ENCODE measurements around the gene DRC3. TPM values are rescaled to one million over a fixed set of nuclear protein-coding genes. Genes with fewer than 3 reads are reported as not detected.

Gene DRC3
- polyA plus RNA-seq, 1 donor from 2014 or later, result 1.9 TPM

GRCh38 chr17:18041776-18042175 is 69.1 kb downstream of the DRC3 start:
- TF ChIP-seq CTCF (IDR thresholded peaks at IDR 0.05; ENCODE audit: poor library complexity, severe bottlenecking) (no peak), POLR2AphosphoS5 (IDR thresholded peaks at IDR 0.05) (no peak), MXI1 (conservative IDR thresholded peaks at IDR 0.05; ENCODE audit: poor library complexity, severe bottlenecking) (no peak)
- Histone ChIP-seq H3K79me2 (replicated peaks; ENCODE audit: insufficient read depth, low read length) (peaks cover 33% of the 10 kb centered on the region), H3K4me2 (ENCODE audit: low read length) (no peak overlapping the region)

GRCh38 chr17:18042983-18043382 is 70.3 kb downstream of the DRC3 start:
- H3F3A ChIP-seq (ENCODE audit: insufficient read depth, low read length, poor library complexity, severe bottlenecking), result no peaks in the 10 kb centered on the region
- peaks cover 4% of the 10 kb centered on the region for H3K36me3 ChIP-seq (ENCODE audit: insufficient read depth, low read length)
- H3K27ac ChIP-seq (ENCODE audit: low read length), result no peak overlapping the region
- no peak overlapping the region for H3K4me3 ChIP-seq (ENCODE audit: low read length)
- H3K9ac ChIP-seq (ENCODE audit: low read length), result no peak overlapping the region
- peaks cover 21% of the 10 kb centered on the region for H3K79me2 ChIP-seq (replicated peaks; ENCODE audit: insufficient read depth, low read length)
- H3K9me2 ChIP-seq (ENCODE audit: insufficient read depth, low read length), result no peaks in the 10 kb centered on the region
- no peaks in the 10 kb centered on the region for H3K9me3 ChIP-seq (ENCODE audit: low read length)
- no peaks in the 10 kb centered on the region for H3K27me3 ChIP-seq (ENCODE audit: insufficient read depth, low read depth, low read length)
- H2AFZ ChIP-seq (ENCODE audit: low read depth, low read length), result no peak overlapping the region
- no peak overlapping the region for H3K4me2 ChIP-seq (ENCODE audit: low read length)
- no peak for TF ChIP-seq EZH2 (IDR thresholded peaks at IDR 0.05; ENCODE audit: borderline replicate concordance, insufficient read depth, low read length, poor library complexity, severe bottlenecking)
- no peak for TF ChIP-seq CTCF (IDR thresholded peaks at IDR 0.05; ENCODE audit: poor library complexity, severe bottlenecking)
- no peak for TF ChIP-seq RAD21 (conservative IDR thresholded peaks at IDR 0.05)
- no peak for TF ChIP-seq MXI1 (conservative IDR thresholded peaks at IDR 0.05; ENCODE audit: poor library complexity, severe bottlenecking)
- TF ChIP-seq TAF1 (IDR thresholded peaks at IDR 0.05; ENCODE audit: low read depth), result no peak
- no peak for TF ChIP-seq POLR2AphosphoS5 (IDR thresholded peaks at IDR 0.05)
- no peak for TF ChIP-seq EP300 (conservative IDR thresholded peaks at IDR 0.05; ENCODE audit: poor library complexity, severe bottlenecking)
- TF ChIP-seq REST (IDR thresholded peaks at IDR 0.05; ENCODE audit: borderline replicate concordance), result no peak
- no peak for TF ChIP-seq SMC3 (conservative IDR thresholded peaks at IDR 0.05; ENCODE audit: poor library complexity)
- H4K20me1 ChIP-seq (ENCODE audit: insufficient read depth), result no peaks in the 10 kb centered on the region

More at GRCh38 chr17:18041776-18042175, 69.1 kb downstream of the DRC3 start:
- peak overlapping the region; percentile 88 for H3K4me3 ChIP-seq (ENCODE audit: low read length)
- H3K36me3 ChIP-seq (ENCODE audit: insufficient read depth, low read length), result no peaks in the 10 kb centered on the region
- H3F3A ChIP-seq (ENCODE audit: insufficient read depth, low read length, poor library complexity, severe bottlenecking), result no peaks in the 10 kb centered on the region
- no peak overlapping the region for H2AFZ ChIP-seq (ENCODE audit: low read depth, low read length)
- no peak overlapping the region for H3K27ac ChIP-seq (ENCODE audit: low read length)
- no peak overlapping the region for H3K9ac ChIP-seq (ENCODE audit: low read length)
- no peaks in the 10 kb centered on the region for H3K27me3 ChIP-seq (ENCODE audit: insufficient read depth, low read depth, low read length)
- H3K9me2 ChIP-seq (ENCODE audit: insufficient read depth, low read length), result no peaks in the 10 kb centered on the region
- no peaks in the 10 kb centered on the region for H3K9me3 ChIP-seq (ENCODE audit: low read length)
- H4K20me1 ChIP-seq (ENCODE audit: insufficient read depth), result no peaks in the 10 kb centered on the region

Measured in neural cell (in vitro differentiated cells).